ENCODE data around the gene ANKZF1. TPM values are rescaled to one million over a fixed set of nuclear protein-coding genes. Genes with fewer than 3 reads are reported as not detected.

The ANKZF1 gene
- total RNA-seq, 4 donors from 2014 or later = 31.8 to 57.6 (median 38.7) TPM

DNA sequence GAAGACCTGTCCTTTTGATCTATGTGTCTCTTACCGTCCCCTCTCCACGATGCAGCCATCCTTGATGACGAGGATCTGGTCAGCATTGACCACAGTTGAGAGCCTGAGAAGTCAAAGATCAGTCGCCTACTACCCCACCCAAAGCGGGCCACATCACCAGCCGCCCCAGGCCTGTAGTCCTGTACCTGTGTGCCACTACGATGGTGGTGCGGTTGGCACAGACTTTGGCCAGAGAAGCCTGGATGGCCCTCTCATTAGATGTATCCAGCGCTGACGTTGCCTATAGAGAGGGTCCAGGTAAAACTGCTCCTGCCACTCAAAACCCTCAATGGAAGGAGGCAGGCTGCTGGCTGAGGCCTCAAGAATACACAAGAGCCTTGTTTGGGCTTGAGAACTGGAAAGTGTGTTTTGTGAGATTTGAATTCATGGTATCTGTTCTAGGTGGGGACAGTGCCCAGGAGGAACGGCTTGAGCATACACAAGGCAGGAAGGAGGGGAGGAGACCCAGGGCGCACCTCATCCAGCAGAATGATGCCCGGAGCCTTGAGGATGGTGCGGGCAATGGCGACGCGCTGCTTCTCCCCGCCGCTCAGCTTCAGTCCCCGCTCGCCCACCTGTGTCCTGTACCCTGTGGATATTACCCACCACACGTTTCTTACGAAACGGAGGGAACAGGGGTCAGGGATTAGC lies 19.3 kb upstream of the ANKZF1 start:
- intact Hi-C loops (cut with DNase I; ENCODE audit: low total_unique reads) = no loop called here
- TF ChIP-seq, protein P1, sequence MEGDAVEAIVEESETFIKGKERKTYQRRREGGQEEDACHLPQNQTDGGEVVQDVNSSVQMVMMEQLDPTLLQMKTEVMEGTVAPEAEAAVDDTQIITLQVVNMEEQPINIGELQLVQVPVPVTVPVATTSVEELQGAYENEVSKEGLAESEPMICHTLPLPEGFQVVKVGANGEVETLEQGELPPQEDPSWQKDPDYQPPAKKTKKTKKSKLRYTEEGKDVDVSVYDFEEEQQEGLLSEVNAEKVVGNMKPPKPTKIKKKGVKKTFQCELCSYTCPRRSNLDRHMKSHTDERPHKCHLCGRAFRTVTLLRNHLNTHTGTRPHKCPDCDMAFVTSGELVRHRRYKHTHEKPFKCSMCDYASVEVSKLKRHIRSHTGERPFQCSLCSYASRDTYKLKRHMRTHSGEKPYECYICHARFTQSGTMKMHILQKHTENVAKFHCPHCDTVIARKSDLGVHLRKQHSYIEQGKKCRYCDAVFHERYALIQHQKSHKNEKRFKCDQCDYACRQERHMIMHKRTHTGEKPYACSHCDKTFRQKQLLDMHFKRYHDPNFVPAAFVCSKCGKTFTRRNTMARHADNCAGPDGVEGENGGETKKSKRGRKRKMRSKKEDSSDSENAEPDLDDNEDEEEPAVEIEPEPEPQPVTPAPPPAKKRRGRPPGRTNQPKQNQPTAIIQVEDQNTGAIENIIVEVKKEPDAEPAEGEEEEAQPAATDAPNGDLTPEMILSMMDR (IDR thresholded peaks at IDR 0.05) = no peak
- TF ChIP-seq POLR2A (IDR thresholded peaks at IDR 0.05) = no peak
- no peak overlapping the region for H3K27ac ChIP-seq
- H3K4me3 ChIP-seq = no peak overlapping the region
- no peaks in the 10 kb centered on the region for H3K9me3 ChIP-seq
- DNase-seq = no peak
- peaks cover 0 to 7% of the 10 kb centered on the region in 2 donors for H3K4me1 ChIP-seq
- no peaks in the 10 kb centered on the region for H3K36me3 ChIP-seq
- H3K27me3 ChIP-seq = no peaks in the 10 kb centered on the region

DNA sequence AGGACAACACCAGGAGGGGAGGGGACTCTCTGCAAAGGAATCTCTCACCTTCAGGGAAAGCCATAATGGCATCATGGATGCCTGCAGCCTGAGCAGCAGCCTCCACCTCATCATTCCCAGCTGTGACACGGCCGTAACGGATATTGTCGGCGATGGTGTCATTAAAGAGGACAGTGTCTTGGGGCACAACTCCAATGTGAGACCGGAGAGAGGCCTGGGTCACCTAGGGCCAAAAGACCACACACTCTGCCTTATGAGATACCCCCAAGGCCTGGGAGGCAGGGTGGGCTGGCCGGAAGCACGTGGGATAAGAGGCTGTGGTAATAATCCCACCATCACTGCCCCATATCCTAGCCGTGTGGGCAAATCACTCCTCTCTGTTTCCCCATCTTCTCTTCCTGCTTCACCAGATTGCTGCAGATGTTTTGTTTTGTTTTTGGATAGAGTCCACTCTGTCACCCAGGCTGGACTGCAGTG lies 18.7 kb upstream of the ANKZF1 start:
- Histone ChIP-seq H3K9me3 (no peaks in the 10 kb centered on the region), H3K4me1 (peaks cover 0 to 7% of the 10 kb centered on the region in 2 donors), H3K36me3 (no peaks in the 10 kb centered on the region), H3K27me3 (no peaks in the 10 kb centered on the region), H3K4me3 (no peak overlapping the region), H3K27ac (no peak overlapping the region)
- TF ChIP-seq, protein P1 (IDR thresholded peaks at IDR 0.05) = no peak
- TF ChIP-seq POLR2A (IDR thresholded peaks at IDR 0.05) = no peak
- intact Hi-C loops (cut with DNase I; ENCODE audit: low total_unique reads) = no loop called here
- no peak for DNase-seq

DNA sequence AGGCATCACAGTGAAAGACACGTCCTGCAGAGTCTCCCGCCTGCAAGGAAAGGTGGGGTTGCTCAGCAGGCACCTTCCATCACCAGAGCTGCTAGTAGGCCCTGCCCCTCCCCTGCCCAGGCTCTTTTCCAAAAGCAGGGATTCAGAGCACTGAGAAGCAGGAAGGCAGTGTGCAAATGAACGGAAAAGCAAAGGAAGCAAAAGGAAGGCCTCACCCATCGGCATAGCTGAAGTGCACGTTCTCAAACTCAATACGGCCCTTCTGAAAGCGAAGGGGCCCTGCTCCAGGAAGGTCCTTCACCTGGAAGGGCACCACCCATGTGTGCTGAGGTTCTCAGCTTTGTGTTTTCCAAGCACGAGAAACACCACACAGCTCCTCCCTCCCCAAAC lies 16.6 kb upstream of the ANKZF1 start:
- DNase-seq = no peak
- Histone ChIP-seq H3K4me1 (peaks cover 0 to 6% of the 10 kb centered on the region in 2 donors), H3K9me3 (no peaks in the 10 kb centered on the region), H3K4me3 (no peak overlapping the region), H3K36me3 (no peaks in the 10 kb centered on the region), H3K27ac (no peak overlapping the region), H3K27me3 (no peaks in the 10 kb centered on the region)
- TF ChIP-seq, protein P1 (IDR thresholded peaks at IDR 0.05) = no peak
- no peak for TF ChIP-seq POLR2A (IDR thresholded peaks at IDR 0.05)
- intact Hi-C loops (cut with DNase I; ENCODE audit: low total_unique reads) = no loop called here

DNA sequence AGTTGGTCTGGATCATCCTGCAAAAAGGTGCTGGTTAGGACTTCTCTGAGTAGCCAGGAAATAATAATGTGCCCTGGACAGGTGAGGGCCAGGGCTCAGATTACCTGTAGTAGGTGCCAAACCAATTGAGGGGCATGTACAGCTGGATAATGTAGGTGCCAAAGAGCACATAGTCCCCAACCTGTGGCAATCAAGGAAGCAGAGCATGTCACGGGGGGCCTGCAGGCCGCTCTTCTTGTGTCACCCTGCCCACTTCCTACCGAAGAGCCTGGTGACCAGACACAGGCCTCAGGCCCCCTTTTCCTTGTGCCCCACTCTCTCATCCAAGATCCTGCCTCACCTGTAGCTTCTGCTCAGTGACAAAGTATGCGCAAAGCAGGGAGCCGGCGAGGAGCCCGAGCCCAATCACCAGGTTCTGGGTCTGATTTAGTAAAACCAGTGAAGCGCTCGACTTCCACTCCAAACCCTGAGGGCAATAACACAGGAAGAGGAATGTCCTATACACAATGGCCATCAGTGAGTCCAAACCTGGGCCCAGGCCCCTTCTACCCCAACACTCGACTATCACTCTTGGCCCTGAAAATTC lies 16.0 kb upstream of the ANKZF1 start:
- Histone ChIP-seq H3K36me3 (no peaks in the 10 kb centered on the region), H3K9me3 (no peaks in the 10 kb centered on the region), H3K27ac (no peak overlapping the region), H3K27me3 (no peaks in the 10 kb centered on the region), H3K4me3 (no peak overlapping the region), H3K4me1 (peaks cover 0 to 5% of the 10 kb centered on the region in 2 donors)
- intact Hi-C loops (cut with DNase I; ENCODE audit: low total_unique reads) = no loop called here
- TF ChIP-seq POLR2A (IDR thresholded peaks at IDR 0.05) = no peak
- TF ChIP-seq, protein P1 (IDR thresholded peaks at IDR 0.05) = no peak
- DNase-seq = no peak

DNA sequence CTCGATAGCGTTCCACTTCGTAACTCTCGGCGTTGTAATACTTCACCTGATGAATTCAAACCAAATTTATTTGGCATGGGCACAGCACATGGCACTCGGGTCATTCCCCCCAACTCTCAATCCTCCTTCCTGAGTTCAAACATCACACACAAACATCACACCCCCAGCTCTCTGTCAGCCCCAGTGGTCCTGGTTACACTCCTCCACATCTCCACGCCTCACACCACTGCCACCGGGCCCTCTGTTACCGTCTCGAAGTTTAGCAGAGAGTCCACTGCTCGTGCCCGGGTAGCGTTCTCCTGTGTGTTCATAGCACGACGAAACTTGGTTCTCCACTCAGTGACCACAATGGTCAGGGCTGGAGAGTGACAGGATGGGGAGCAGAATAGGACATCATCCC lies 15.5 kb upstream of the ANKZF1 start:
- Histone ChIP-seq H3K9me3 (no peaks in the 10 kb centered on the region), H3K27me3 (no peaks in the 10 kb centered on the region), H3K4me3 (no peak overlapping the region), H3K36me3 (no peaks in the 10 kb centered on the region), H3K27ac (no peak overlapping the region), H3K4me1 (peaks cover 0 to 6% of the 10 kb centered on the region in 2 donors)
- intact Hi-C loops (cut with DNase I; ENCODE audit: low total_unique reads) = no loop called here
- TF ChIP-seq, protein P1 (IDR thresholded peaks at IDR 0.05) = no peak
- TF ChIP-seq POLR2A (IDR thresholded peaks at IDR 0.05) = no peak
- DNase-seq = no peak
